B cell (primary cell): Measurements from ENCODE around the gene ZBTB5.

Experiments
- EZH2 ChIP-seq: IDR thresholded peaks from 2 replicates; pipeline ENCODE4 v1.6.1; 2012; ENCODE audit warnings: borderline replicate concordance, low read depth, mild to moderate bottlenecking, moderate library complexity, low read length; ENCODE audit not compliant: insufficient read depth, poor library complexity, severe bottlenecking
- TF ChIP-seq, protein P1 (sequence below): fragments of 200-600 bp; IDR thresholded peaks from one replicate; pipeline ENCODE4 v1.8.0; 2022; ENCODE audit warnings: antibody characterized with exemption, mild to moderate bottlenecking

DNA sequence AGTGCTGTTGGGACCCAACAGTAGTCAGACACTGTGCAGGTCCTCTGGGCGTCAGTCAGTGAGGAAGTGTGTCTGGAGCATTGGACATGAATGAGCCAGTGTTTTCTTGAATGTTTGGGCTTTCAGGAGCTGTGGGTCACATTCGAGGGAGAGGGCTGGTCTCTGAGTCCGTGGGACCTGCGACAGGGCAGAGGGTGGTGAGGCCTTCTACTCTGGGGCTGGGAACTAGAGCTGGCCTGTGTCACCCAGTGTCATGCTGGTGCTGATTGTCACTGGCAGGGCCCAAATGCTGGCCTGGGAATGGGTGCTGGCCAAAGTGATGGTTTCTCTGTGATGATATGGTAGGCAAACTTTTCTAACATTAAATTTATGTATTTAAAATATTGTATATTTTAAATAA, 30.8 kb upstream of the ZBTB5 start:
- TF ChIP-seq, protein P1, sequence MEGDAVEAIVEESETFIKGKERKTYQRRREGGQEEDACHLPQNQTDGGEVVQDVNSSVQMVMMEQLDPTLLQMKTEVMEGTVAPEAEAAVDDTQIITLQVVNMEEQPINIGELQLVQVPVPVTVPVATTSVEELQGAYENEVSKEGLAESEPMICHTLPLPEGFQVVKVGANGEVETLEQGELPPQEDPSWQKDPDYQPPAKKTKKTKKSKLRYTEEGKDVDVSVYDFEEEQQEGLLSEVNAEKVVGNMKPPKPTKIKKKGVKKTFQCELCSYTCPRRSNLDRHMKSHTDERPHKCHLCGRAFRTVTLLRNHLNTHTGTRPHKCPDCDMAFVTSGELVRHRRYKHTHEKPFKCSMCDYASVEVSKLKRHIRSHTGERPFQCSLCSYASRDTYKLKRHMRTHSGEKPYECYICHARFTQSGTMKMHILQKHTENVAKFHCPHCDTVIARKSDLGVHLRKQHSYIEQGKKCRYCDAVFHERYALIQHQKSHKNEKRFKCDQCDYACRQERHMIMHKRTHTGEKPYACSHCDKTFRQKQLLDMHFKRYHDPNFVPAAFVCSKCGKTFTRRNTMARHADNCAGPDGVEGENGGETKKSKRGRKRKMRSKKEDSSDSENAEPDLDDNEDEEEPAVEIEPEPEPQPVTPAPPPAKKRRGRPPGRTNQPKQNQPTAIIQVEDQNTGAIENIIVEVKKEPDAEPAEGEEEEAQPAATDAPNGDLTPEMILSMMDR, result no peak
- no peak for TF ChIP-seq EZH2
